Measurements from ENCODE around the gene SEC23B.

The SEC23B gene

GRCh38 chr20:18578581-18578980, 70.8 kb downstream of the SEC23B start:
- no peaks in the 10 kb centered on the region for H3K36me3 ChIP-seq (ENCODE audit: insufficient read depth, low read length)
- H3K4me2 ChIP-seq (ENCODE audit: insufficient read depth, low read length) = no peak overlapping the region
- H3K4me3 ChIP-seq (ENCODE audit: low read depth in 1 of 2, low read length in 2 of 2) = no peak overlapping the region
- DNase-seq (no peak), ATAC-seq (ENCODE audit: insufficient read depth, low read depth) (no peak)
- H3K9me3 ChIP-seq (ENCODE audit: insufficient read depth, low read length, severe bottlenecking) = no peaks in the 10 kb centered on the region
- no peaks in the 10 kb centered on the region for H3K79me2 ChIP-seq (ENCODE audit: insufficient read depth, low read length)
- no peak overlapping the region for H3K9ac ChIP-seq (ENCODE audit: low read depth, low read length)
- H2AFZ ChIP-seq (ENCODE audit: low read depth, low read length) = no peak overlapping the region
- no peaks in the 10 kb centered on the region for H3K4me1 ChIP-seq (ENCODE audit: insufficient read depth, low read length)
- H3K27ac ChIP-seq (ENCODE audit: low read length) = no peak overlapping the region
- no peaks in the 10 kb centered on the region for H4K20me1 ChIP-seq (ENCODE audit: insufficient read depth, low read length)
- TF ChIP-seq EZH2 (IDR thresholded peaks at IDR 0.05; ENCODE audit: borderline replicate concordance, low read depth, low read length, severe bottlenecking) (no peak), CTCF (IDR thresholded peaks at IDR 0.05; ENCODE audit: borderline replicate concordance, extremely low read depth, low read length, poor library complexity, severe bottlenecking) (no peak)
- no peaks in the 10 kb centered on the region for H3K27me3 ChIP-seq (ENCODE audit: insufficient read depth, low read length, poor library complexity)

- no peak overlapping the region for H2AFZ ChIP-seq (ENCODE audit: low read depth, low read length)
- TF ChIP-seq EZH2 (IDR thresholded peaks at IDR 0.05; ENCODE audit: borderline replicate concordance, low read depth, low read length, severe bottlenecking) (no peak), CTCF (IDR thresholded peaks at IDR 0.05; ENCODE audit: borderline replicate concordance, extremely low read depth, low read length, poor library complexity, severe bottlenecking) (no peak)
- H3K4me3 ChIP-seq (ENCODE audit: low read depth in 1 of 2, low read length in 2 of 2) = no peak overlapping the region
- H3K36me3 ChIP-seq (ENCODE audit: insufficient read depth, low read length) = no peaks in the 10 kb centered on the region
- no peak overlapping the region for H3K4me2 ChIP-seq (ENCODE audit: insufficient read depth, low read length)
- DNase-seq (no peak), ATAC-seq (ENCODE audit: insufficient read depth, low read depth) (no peak)
- H3K27ac ChIP-seq (ENCODE audit: low read length) = no peak overlapping the region
- H3K9me3 ChIP-seq (ENCODE audit: insufficient read depth, low read length, severe bottlenecking) = no peaks in the 10 kb centered on the region
- no peaks in the 10 kb centered on the region for H3K4me1 ChIP-seq (ENCODE audit: insufficient read depth, low read length)
- no peaks in the 10 kb centered on the region for H3K79me2 ChIP-seq (ENCODE audit: insufficient read depth, low read length)
- H4K20me1 ChIP-seq (ENCODE audit: insufficient read depth, low read length) = no peaks in the 10 kb centered on the region
- no peak overlapping the region for H3K9ac ChIP-seq (ENCODE audit: low read depth, low read length)
- no peaks in the 10 kb centered on the region for H3K27me3 ChIP-seq (ENCODE audit: insufficient read depth, low read length, poor library complexity)
Observed at GRCh38 chr20:18580012-18580411, 72.3 kb downstream of the SEC23B start.

- H3K4me2 ChIP-seq (ENCODE audit: insufficient read depth, low read length) = no peak overlapping the region
- no peak for DNase-seq
Observed at GRCh38 chr20:18585134-18585533, 77.4 kb downstream of the SEC23B start.

More at GRCh38 chr20:18585134-18585533, 77.4 kb downstream of the SEC23B start:
- Histone ChIP-seq H3K27me3 (ENCODE audit: insufficient read depth, low read length, poor library complexity) (no peaks in the 10 kb centered on the region), H3K27ac (ENCODE audit: low read length) (no peak overlapping the region), H3K9me3 (ENCODE audit: insufficient read depth, low read length, severe bottlenecking) (peaks cover 2% of the 10 kb centered on the region), H3K4me1 (ENCODE audit: insufficient read depth, low read length) (no peaks in the 10 kb centered on the region), H2AFZ (ENCODE audit: low read depth, low read length) (no peak overlapping the region), H3K4me3 (ENCODE audit: low read depth in 1 of 2, low read length in 2 of 2) (no peak overlapping the region), H4K20me1 (ENCODE audit: insufficient read depth, low read length) (no peaks in the 10 kb centered on the region), H3K36me3 (ENCODE audit: insufficient read depth, low read length) (no peaks in the 10 kb centered on the region), H3K79me2 (ENCODE audit: insufficient read depth, low read length) (no peaks in the 10 kb centered on the region), H3K9ac (ENCODE audit: low read depth, low read length) (no peak overlapping the region)
- ATAC-seq (ENCODE audit: insufficient read depth, low read depth) = no peak
- TF ChIP-seq CTCF (IDR thresholded peaks at IDR 0.05; ENCODE audit: borderline replicate concordance, extremely low read depth, low read length, poor library complexity, severe bottlenecking) = no peak
- TF ChIP-seq EZH2 (IDR thresholded peaks at IDR 0.05; ENCODE audit: borderline replicate concordance, low read depth, low read length, severe bottlenecking) = no peak

All from DND-41 (cell line).